Caco-2 (cell line): Measurements from ENCODE around the gene TEKTIP1. TPM values are rescaled to one million over a fixed set of nuclear protein-coding genes. Genes with fewer than 3 reads are reported as not detected.
"Not testable (repeated sequence)": the region's sequence is repeated elsewhere in the genome, so short reads cannot be mapped to it uniquely, and the experiment has no call there.

Experiments
- BruUV-seq: library from RNA; stranded (reverse); fragments of 400-500 nt; replicated peaks from 2 replicates; lab custom pipeline; 2021; lab: Mats Ljungman, UMichigan
- CTCF ChIA-PET: fragments of 300-600 bp; sonication (Branson Sonifier 250); formaldehyde crosslinking; loops from one replicate; lab custom pipeline; 2022; ENCODE audit warnings: antibody characterized with exemption; lab: Charles Lee
- POLR2A ChIA-PET: fragments of 300-600 bp; sonication (Branson Sonifier 250); formaldehyde crosslinking; loops from one replicate; lab custom pipeline; 2022; ENCODE audit warnings: antibody characterized with exemption; lab: Charles Lee
- DNase-seq, 2 experiments: peaks; one replicate each; pipeline versions ENCODE4 v3.0.0 to v3.0.0-alpha.2; 2020 to 2022
- H3K27me3 ChIP-seq: replicated peaks from 2 replicates; pipeline ENCODE4 v1.6.0; 2011; ENCODE audit warnings: low read length; ENCODE audit not compliant: control insufficient read depth, insufficient read depth
- H3K36me3 ChIP-seq: 2 replicates; pipeline ENCODE4 v1.5.1; 2011; ENCODE audit warnings: low read length; ENCODE audit not compliant: control insufficient read depth, insufficient read depth
- H3K4me1 ChIP-seq: fragments of 250-450 bp; sonication (Bioruptor Pico); 2 replicates; pipeline ENCODE4 v1.5.1; 2020; ENCODE audit warnings: mild to moderate bottlenecking
- H3K4me3 ChIP-seq: 2 replicates; pipeline ENCODE4 v1.5.1; 2011; ENCODE audit warnings: low read depth, mild to moderate bottlenecking, control low read depth, low read length
- H3K9me3 ChIP-seq: fragments of 250-450 bp; sonication (Bioruptor Pico); 2 replicates; pipeline ENCODE4 v1.5.1; 2020; ENCODE audit warnings: mild to moderate bottlenecking, moderate library complexity
- H3K27ac Mint-ChIP-seq: one replicate; pipeline ENCODE4 v1.8.0; 2022; ENCODE audit warnings: mixed read lengths; ENCODE audit not compliant: unreplicated experiment
- H3K27me3 Mint-ChIP-seq: one replicate; pipeline ENCODE4 v1.8.0; 2022; ENCODE audit warnings: mixed read lengths; ENCODE audit not compliant: insufficient read depth, unreplicated experiment
- H3K36me3 Mint-ChIP-seq: one replicate; pipeline ENCODE4 v1.8.0; 2022; ENCODE audit warnings: mild to moderate bottlenecking, mixed read lengths; ENCODE audit not compliant: insufficient read depth, unreplicated experiment
- H3K4me1 Mint-ChIP-seq: one replicate; pipeline ENCODE4 v1.8.0; 2022; ENCODE audit warnings: low read depth, mixed read lengths; ENCODE audit not compliant: unreplicated experiment
- H3K4me3 Mint-ChIP-seq: one replicate; pipeline ENCODE4 v1.8.0; 2022; ENCODE audit warnings: mild to moderate bottlenecking, moderate library complexity, mixed read lengths; ENCODE audit not compliant: unreplicated experiment
- H3K9me3 Mint-ChIP-seq: one replicate; pipeline ENCODE4 v1.8.0; 2022; ENCODE audit warnings: mixed read lengths; ENCODE audit not compliant: unreplicated experiment
- intact Hi-C: fragments of 100-400 bp; cut with micrococcal nuclease; formaldehyde crosslinking; loops from one replicate; pipeline ENCODE4 v1.10.0; 2022; ENCODE audit not compliant: unreplicated experiment
- total RNA-seq: library from RNA; stranded (reverse); gene quantifications from 2 replicates; pipeline ENCODE4 v1.2.3, GENCODE V29; 2022
- TF ChIP-seq, protein P1 (sequence below), 2 experiments: fragments of 200-600 bp in 1 of 2; IDR thresholded peaks; 1 replicate in 1 of 2; 2 replicates in 1 of 2; pipeline versions ENCODE4 v1.5.1 to v1.8.0; 2011 to 2022; ENCODE audit warnings: antibody characterized with exemption in 1 of 2, control low read depth in 1 of 2, inconsistent platforms in 1 of 2, low read depth in 1 of 2, low read length in 1 of 2, mild to moderate bottlenecking in 1 of 2, moderate library complexity in 1 of 2; ENCODE audit not compliant: insufficient read depth in 1 of 2, severe bottlenecking in 1 of 2, unreplicated experiment in 1 of 2

TEKTIP1 gene
- total RNA-seq, 1 experiment from 2014 or later = 1.5 TPM

DNA sequence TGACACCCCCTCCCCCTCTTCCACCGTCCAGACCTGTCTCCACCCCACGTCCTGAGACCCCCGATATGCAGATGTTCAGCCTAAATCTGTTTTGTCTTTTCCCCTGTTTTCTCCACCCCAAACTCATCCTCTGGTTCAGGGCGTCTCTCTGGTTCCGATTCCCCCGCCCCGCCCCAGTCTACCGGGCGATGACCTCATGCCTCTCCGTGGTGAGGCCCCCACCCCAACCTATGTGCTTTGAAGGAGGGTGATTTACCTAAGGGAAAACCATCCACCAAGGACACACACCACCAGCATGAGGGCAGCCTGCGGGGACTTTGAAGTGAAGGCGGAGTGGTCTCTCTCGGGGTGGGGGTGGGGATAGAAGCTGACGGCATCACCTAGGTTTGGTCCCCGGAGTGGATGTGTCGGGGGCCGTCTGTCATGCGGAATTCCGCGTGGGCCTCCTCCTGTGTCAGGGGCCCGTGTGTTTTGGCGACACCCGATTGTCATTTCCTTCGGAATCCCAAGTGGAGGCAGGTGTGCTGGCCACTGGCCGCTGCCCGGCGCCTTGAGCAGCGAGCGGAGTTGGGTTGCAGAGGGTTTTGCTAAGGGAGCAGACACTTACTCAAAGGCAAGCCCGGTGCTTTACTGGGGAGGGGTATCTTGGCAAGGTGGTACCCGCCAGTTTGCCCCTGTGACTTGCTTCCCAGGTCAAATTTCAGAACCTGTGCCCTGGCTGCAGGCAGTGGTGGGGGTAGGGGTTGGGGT is 31.4 kb upstream of the TEKTIP1 start:
- H3K4me3 Mint-ChIP-seq = peak overlapping the region; percentile 80
- peaks cover 29% of the 10 kb centered on the region for H3K36me3 Mint-ChIP-seq
- no TSS peak for BruUV-seq
- Histone ChIP-seq H3K27me3 (no peaks in the 10 kb centered on the region), H3K36me3 (peaks cover 1% of the 10 kb centered on the region), H3K4me1 (no peaks in the 10 kb centered on the region; the same call in 1 of the 2 replicates), H3K4me3 (peak overlapping the region; percentile 61), H3K9me3 (no peaks in the 10 kb centered on the region)
- POLR2A ChIA-PET = interaction anchor here (0.6 kb wide), 1 partner anchor 318 kb away, joined by 3 read pairs; no protein-coding TSS in a partner anchor
- peak overlapping the region; percentile 84 for H3K27ac Mint-ChIP-seq
- TF ChIP-seq, protein P1, sequence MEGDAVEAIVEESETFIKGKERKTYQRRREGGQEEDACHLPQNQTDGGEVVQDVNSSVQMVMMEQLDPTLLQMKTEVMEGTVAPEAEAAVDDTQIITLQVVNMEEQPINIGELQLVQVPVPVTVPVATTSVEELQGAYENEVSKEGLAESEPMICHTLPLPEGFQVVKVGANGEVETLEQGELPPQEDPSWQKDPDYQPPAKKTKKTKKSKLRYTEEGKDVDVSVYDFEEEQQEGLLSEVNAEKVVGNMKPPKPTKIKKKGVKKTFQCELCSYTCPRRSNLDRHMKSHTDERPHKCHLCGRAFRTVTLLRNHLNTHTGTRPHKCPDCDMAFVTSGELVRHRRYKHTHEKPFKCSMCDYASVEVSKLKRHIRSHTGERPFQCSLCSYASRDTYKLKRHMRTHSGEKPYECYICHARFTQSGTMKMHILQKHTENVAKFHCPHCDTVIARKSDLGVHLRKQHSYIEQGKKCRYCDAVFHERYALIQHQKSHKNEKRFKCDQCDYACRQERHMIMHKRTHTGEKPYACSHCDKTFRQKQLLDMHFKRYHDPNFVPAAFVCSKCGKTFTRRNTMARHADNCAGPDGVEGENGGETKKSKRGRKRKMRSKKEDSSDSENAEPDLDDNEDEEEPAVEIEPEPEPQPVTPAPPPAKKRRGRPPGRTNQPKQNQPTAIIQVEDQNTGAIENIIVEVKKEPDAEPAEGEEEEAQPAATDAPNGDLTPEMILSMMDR (IDR thresholded peaks at IDR 0.05; ENCODE audit: insufficient read depth in 1 of 2, low read depth in 1 of 2, low read length in 1 of 2, severe bottlenecking in 1 of 2, unreplicated experiment in 1 of 2) = no peak
- CTCF ChIA-PET = interaction anchor here (0.9 to 1.4 kb wide), 2 partner anchors 22 to 38 kb away, joined by 4 to 5 read pairs; no protein-coding TSS in a partner anchor
- H3K27me3 Mint-ChIP-seq = no peaks in the 10 kb centered on the region
- DNase-seq = no peak
- intact Hi-C loops = no loop called here
- no peaks in the 10 kb centered on the region for H3K4me1 Mint-ChIP-seq
- H3K9me3 Mint-ChIP-seq = no peaks in the 10 kb centered on the region

DNA sequence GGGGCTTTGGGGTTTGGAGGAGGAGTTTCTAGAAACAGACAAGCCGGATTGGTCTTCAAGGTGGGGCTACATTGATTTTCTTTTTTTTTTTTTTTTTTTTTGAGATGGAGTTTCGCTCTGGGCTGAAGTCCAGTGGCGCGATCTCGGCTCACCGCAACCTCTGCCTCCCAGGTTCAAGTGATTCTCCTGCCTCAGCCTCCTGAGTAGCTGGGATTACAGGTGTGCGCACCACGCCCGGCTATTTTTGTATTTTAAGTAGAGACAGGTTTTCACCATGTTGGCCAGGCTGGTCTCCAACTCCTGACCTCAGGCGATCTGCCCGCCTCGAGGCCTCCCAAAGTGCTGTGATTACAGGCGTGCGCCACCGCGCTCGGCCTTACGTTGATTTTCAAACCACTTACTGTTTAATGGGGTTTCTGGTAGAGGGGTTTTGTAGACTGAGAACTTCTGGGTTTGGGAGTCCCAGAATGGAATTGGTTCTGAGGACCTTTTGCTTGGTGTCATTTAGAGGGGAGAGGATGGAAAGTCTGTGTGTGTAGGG is 30.8 kb upstream of the TEKTIP1 start:
- H3K27ac Mint-ChIP-seq, H3K4me3 ChIP-seq, H3K27me3 Mint-ChIP-seq, DNase-seq, H3K4me3 Mint-ChIP-seq, POLR2A ChIA-PET, intact Hi-C loops, CTCF ChIA-PET, H3K27me3 ChIP-seq, H3K4me1 ChIP-seq, H3K9me3 ChIP-seq, H3K4me1 Mint-ChIP-seq, H3K9me3 Mint-ChIP-seq, H3K36me3 ChIP-seq: not testable (repeated sequence)
- H3K36me3 Mint-ChIP-seq = peaks cover 29% of the 10 kb centered on the region
- BruUV-seq = TSS peak; percentile 43

DNA sequence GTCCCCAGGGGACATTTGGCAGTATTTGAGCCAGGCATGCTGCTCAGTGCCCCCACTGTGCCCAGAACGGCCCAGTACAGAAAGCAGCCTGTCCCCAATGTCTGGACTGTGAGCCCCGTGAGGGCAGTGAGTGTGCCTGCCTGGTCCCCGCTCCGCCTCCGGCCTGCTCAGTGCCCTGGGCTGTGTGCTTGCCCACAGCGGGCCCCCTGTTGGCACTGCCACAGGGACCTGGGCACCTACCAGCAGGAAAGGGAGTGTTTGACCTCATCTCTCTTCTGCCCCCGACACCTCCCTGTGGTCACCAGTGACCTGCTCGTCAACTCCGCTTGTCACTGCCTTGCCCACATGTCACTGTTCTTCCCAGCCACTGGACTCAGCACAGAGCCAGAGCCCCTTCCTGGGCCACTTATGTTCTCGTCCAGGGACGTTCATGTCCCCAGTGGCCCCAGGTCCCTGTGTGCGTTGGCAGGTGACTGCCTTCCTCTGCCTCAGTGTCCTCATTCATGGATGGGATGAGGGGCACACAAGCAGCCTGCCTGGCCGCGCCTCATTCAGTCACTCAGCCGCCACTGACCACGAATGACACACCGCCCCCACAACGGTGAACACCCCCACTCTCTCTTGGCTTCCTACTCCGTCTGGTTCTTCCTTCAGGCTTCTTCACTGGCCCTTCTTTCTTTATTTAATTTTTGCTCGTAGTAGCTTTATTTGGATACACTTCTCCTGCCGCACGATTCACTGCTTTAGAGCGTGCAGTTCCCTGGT is 30.0 kb upstream of the TEKTIP1 start:
- intact Hi-C loops = no loop called here
- CTCF ChIA-PET = no interaction called here

More for the DNA sequence above, 30.0 kb upstream of the TEKTIP1 start:
- Histone ChIP-seq H3K9me3 (no peaks in the 10 kb centered on the region), H3K36me3 (peaks cover 1% of the 10 kb centered on the region), H3K4me3 (no peak overlapping the region), H3K27me3 (no peaks in the 10 kb centered on the region), H3K4me1 (no peaks in the 10 kb centered on the region; the same call in 1 of the 2 replicates)
- POLR2A ChIA-PET = no interaction called here
- Mint-ChIP-seq H3K4me3 (peak overlapping the region; percentile 27), H3K27ac (no peak overlapping the region), H3K4me1 (no peaks in the 10 kb centered on the region), H3K9me3 (no peaks in the 10 kb centered on the region), H3K27me3 (no peaks in the 10 kb centered on the region), H3K36me3 (peaks cover 29% of the 10 kb centered on the region)
- DNase-seq = no peak
- TF ChIP-seq, protein P1 (IDR thresholded peaks at IDR 0.05; ENCODE audit: insufficient read depth in 1 of 2, low read depth in 1 of 2, low read length in 1 of 2, severe bottlenecking in 1 of 2, unreplicated experiment in 1 of 2) = no peak
- BruUV-seq = no TSS peak
